Brain microvascular endothelial cell (primary cell): ENCODE measurements around the gene HES4.

Experiments
- DNase-seq: peaks from one replicate; pipeline ENCODE4 v3.0.0-alpha.2; 2020
- H3K27ac ChIP-seq: fragments of 250-450 bp; sonication (Bioruptor Pico); 2 replicates; pipeline ENCODE4 v1.5.1; 2020; ENCODE audit warnings: mild to moderate bottlenecking, moderate library complexity
- H3K27me3 ChIP-seq: fragments of 250-450 bp; sonication (Bioruptor Pico); replicated peaks from 2 replicates; pipeline ENCODE4 v1.5.1; 2020; ENCODE audit warnings: mild to moderate bottlenecking
- H3K36me3 ChIP-seq: fragments of 250-450 bp; sonication (Bioruptor Pico); replicated peaks from 2 replicates; pipeline ENCODE4 v1.5.1; 2020; ENCODE audit warnings: mild to moderate bottlenecking
- H3K4me3 ChIP-seq: 2 replicates; pipeline ENCODE4 v1.5.1; 2011; ENCODE audit warnings: low read depth, mild to moderate bottlenecking, control low read depth, low read length, moderate library complexity
- CTCF ChIP-seq: IDR thresholded peaks from 2 replicates; pipeline ENCODE4 v1.5.1; 2011; ENCODE audit warnings: low read depth, mild to moderate bottlenecking, moderate library complexity, low read length, control low read depth, inconsistent platforms; ENCODE audit errors: missing control alignments
- in situ Hi-C: cut with HindIII; loops from 2 replicates; pipeline ENCODE4 v1.10.0; 2017; ENCODE audit warnings: low sequenced_read_pairs, low pct_ligation_motif_present

Gene HES4

GRCh38 chr1:1006305-1007159 is 6.6 kb upstream of the HES4 start:
- H3K27me3 ChIP-seq, result no peaks in the 10 kb centered on the region
- no peak for TF ChIP-seq CTCF
- no peaks in the 10 kb centered on the region for H3K36me3 ChIP-seq
- H3K27ac ChIP-seq, result no peak overlapping the region
- DNase-seq, result no peak
- in situ Hi-C loops, result no loop called here
- no peak overlapping the region for H3K4me3 ChIP-seq

DNA sequence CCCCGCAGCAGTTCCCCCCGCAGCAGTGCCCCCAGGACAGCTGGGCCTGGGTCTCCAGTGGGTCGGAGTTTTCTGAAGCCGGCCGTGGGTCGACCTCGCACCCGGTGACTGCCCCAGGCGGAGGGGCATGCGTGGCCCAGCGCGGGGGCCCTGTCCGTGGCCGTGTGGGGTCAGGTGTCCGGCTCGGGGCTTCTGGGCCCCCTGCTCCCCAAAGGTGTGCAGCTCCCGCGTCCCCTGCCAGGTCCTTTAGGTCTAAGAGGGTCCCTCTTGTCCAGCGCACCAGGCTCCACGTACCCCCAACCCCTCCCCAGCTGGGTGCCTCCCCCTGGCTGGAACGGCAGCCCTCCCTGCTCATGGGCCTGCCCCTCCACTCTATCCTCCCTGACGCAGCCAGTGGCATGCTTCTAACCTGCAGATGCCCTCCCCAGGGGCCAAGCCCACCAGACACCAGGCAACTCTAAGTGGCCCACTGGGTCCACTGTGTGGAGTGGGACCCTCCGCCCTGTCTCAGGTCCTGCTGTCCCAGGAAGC is 5.9 kb upstream of the HES4 start:
- Histone ChIP-seq H3K27ac (no peak overlapping the region), H3K36me3 (no peaks in the 10 kb centered on the region), H3K4me3 (no peak overlapping the region), H3K27me3 (no peaks in the 10 kb centered on the region)
- TF ChIP-seq CTCF, result no peak
- DNase-seq, result no peak
- in situ Hi-C loops, result no loop called here

- H3K27ac ChIP-seq, result no peak overlapping the region
- H3K4me3 ChIP-seq, result no peak overlapping the region
- H3K27me3 ChIP-seq, result no peaks in the 10 kb centered on the region
- no peak for DNase-seq
- in situ Hi-C loops, result no loop called here
- no peaks in the 10 kb centered on the region for H3K36me3 ChIP-seq
- TF ChIP-seq CTCF, result no peak
Observed at GRCh38 chr1:1004780-1005697, 5.1 kb upstream of the HES4 start.

GRCh38 chr1:1004420-1004779 is 4.5 kb upstream of the HES4 start:
- Histone ChIP-seq H3K36me3 (no peaks in the 10 kb centered on the region), H3K27me3 (no peaks in the 10 kb centered on the region), H3K27ac (no peak overlapping the region), H3K4me3 (no peak overlapping the region)
- in situ Hi-C loops, result no loop called here
- no peak for TF ChIP-seq CTCF
- DNase-seq, result no peak

GRCh38 chr1:1003618-1004419 is 3.9 kb upstream of the HES4 start:
- no peak for TF ChIP-seq CTCF
- in situ Hi-C loops, result no loop called here
- Histone ChIP-seq H3K4me3 (no peak overlapping the region), H3K27me3 (no peaks in the 10 kb centered on the region), H3K27ac (no peak overlapping the region), H3K36me3 (no peaks in the 10 kb centered on the region)
- DNase-seq, result no peak
